Measurements from ENCODE around the gene MUL1. TPM values are rescaled to one million over a fixed set of nuclear protein-coding genes. Genes with fewer than 3 reads are reported as not detected.

MUL1 gene
- total and polyA plus RNA-seq, 2 donors (not counting 1 experiment from before 2014, with no cell fraction given) = 25.7 to 26.9 TPM

- Histone ChIP-seq H4K20me1 (ENCODE audit: control insufficient read depth, extremely low read depth, insufficient read depth, low read length) (no peaks in the 10 kb centered on the region), H3K4me3 (replicated peaks in 1 of 4; ENCODE audit: control extremely low read depth in 1 of 4, insufficient read depth in 1 of 4, low read depth in 3 of 4, low read length in 4 of 4) (no peak overlapping the region), H3K36me3 (ENCODE audit: control insufficient read depth, insufficient read depth, low read length) (no peaks in the 10 kb centered on the region), H2AFZ (ENCODE audit: low read length) (no peak overlapping the region), H3K27me3 (ENCODE audit: control insufficient read depth, insufficient read depth, low read length) (peaks cover 25% of the 10 kb centered on the region), H3K4me2 (ENCODE audit: extremely low read depth, insufficient read depth, low read length) (no peak overlapping the region), H3K27ac (ENCODE audit: insufficient read depth, low read length) (no peak overlapping the region), H3K9ac (ENCODE audit: insufficient read depth, low read length) (no peak overlapping the region), H3K79me2 (ENCODE audit: control insufficient read depth, insufficient read depth, low read length) (no peaks in the 10 kb centered on the region), H3K4me1 (ENCODE audit: control insufficient read depth, extremely low read depth, insufficient read depth, low read length) (no peaks in the 10 kb centered on the region), H3K9me3 (ENCODE audit: control insufficient read depth, insufficient read depth, low read depth, low read length) (no peaks in the 10 kb centered on the region)
- no peak for TF ChIP-seq EZH2 (IDR thresholded peaks at IDR 0.05; ENCODE audit: low read length, missing control alignments)
- no peak for TF ChIP-seq CTCF (conservative IDR thresholded peaks at IDR 0.05 in 1 of 2, IDR thresholded peaks at IDR 0.05 in 1 of 2; ENCODE audit: low read depth in 1 of 2, low read length in 2 of 2)
- DNase-seq (ENCODE audit: low read depth in 2 of 2) = no peak
These were observed 38.7 kb upstream of the MUL1 start for GRCh38 chr1:20546637-20547036.

- no peak overlapping the region for H3K27ac ChIP-seq (ENCODE audit: insufficient read depth, low read length)
- H3K36me3 ChIP-seq (ENCODE audit: control insufficient read depth, insufficient read depth, low read length) = no peaks in the 10 kb centered on the region
- no peak overlapping the region for H3K4me2 ChIP-seq (ENCODE audit: extremely low read depth, insufficient read depth, low read length)
- H4K20me1 ChIP-seq (ENCODE audit: control insufficient read depth, extremely low read depth, insufficient read depth, low read length) = no peaks in the 10 kb centered on the region
- no peak overlapping the region for H2AFZ ChIP-seq (ENCODE audit: low read length)
- no peaks in the 10 kb centered on the region for H3K9me3 ChIP-seq (ENCODE audit: control insufficient read depth, insufficient read depth, low read depth, low read length)
- no peaks in the 10 kb centered on the region for H3K4me1 ChIP-seq (ENCODE audit: control insufficient read depth, extremely low read depth, insufficient read depth, low read length)
- H3K9ac ChIP-seq (ENCODE audit: insufficient read depth, low read length) = no peak overlapping the region
- H3K79me2 ChIP-seq (ENCODE audit: control insufficient read depth, insufficient read depth, low read length) = no peaks in the 10 kb centered on the region
- TF ChIP-seq EZH2 (IDR thresholded peaks at IDR 0.05; ENCODE audit: low read length, missing control alignments) (no peak), CTCF (conservative IDR thresholded peaks at IDR 0.05 in 1 of 2, IDR thresholded peaks at IDR 0.05 in 1 of 2; ENCODE audit: low read depth in 1 of 2, low read length in 2 of 2) (no peak)
- peaks cover 14% of the 10 kb centered on the region for H3K27me3 ChIP-seq (ENCODE audit: control insufficient read depth, insufficient read depth, low read length)
- peak; percentile 27 to 50 for DNase-seq (ENCODE audit: low read depth in 2 of 2)
- no peak overlapping the region for H3K4me3 ChIP-seq (replicated peaks in 1 of 4; ENCODE audit: control extremely low read depth in 1 of 4, insufficient read depth in 1 of 4, low read depth in 3 of 4, low read length in 4 of 4)
These were observed 32.3 kb upstream of the MUL1 start for GRCh38 chr1:20540281-20540680.

DNA sequence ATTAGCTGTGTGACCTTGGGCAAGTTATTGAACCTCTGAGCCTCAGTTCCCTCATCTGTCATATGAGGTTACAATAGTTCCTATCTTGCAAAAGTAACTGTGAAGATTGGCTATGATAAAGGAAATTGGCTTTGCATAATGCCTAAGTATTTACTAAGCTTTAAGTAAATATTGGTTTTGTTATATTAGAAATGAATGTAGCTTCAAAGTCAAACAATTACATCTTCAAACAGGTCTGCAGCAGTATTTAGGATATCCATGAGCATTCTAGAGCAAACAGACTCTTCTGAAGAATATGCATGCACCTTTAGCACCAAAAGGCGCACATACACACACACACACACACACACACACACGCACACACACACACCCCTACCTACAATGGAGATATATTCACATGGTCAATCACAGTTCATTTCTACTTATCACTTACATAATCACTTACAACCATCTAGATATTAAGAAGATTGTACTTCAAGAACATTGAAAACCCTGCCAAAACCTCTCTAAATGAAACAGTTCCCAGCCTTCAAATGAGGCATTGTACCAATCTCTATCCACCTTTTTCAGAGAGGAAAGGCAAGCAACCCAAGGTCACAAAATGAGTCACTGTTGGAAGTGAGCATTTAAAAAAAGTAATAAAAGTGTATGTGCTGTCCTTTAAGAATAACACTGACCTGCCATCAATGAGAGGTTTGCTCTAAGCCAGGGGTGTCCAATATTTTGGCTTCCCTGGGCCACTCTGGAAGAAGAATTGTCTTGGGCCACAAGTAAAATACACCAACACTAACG, 31.0 kb upstream of the MUL1 start:
- H3K27me3 ChIP-seq (ENCODE audit: control insufficient read depth, insufficient read depth, low read length) = peaks cover 26% of the 10 kb centered on the region

More for the DNA sequence above, 31.0 kb upstream of the MUL1 start:
- no peaks in the 10 kb centered on the region for H3K4me1 ChIP-seq (ENCODE audit: control insufficient read depth, extremely low read depth, insufficient read depth, low read length)
- H3K36me3 ChIP-seq (ENCODE audit: control insufficient read depth, insufficient read depth, low read length) = no peaks in the 10 kb centered on the region
- H3K79me2 ChIP-seq (ENCODE audit: control insufficient read depth, insufficient read depth, low read length) = no peaks in the 10 kb centered on the region
- no peak for DNase-seq (ENCODE audit: low read depth in 2 of 2)
- H2AFZ ChIP-seq (ENCODE audit: low read length) = no peak overlapping the region
- H3K4me3 ChIP-seq (replicated peaks in 1 of 4; ENCODE audit: control extremely low read depth in 1 of 4, insufficient read depth in 1 of 4, low read depth in 3 of 4, low read length in 4 of 4) = no peak overlapping the region
- H4K20me1 ChIP-seq (ENCODE audit: control insufficient read depth, extremely low read depth, insufficient read depth, low read length) = no peaks in the 10 kb centered on the region
- TF ChIP-seq CTCF (conservative IDR thresholded peaks at IDR 0.05 in 1 of 2, IDR thresholded peaks at IDR 0.05 in 1 of 2; ENCODE audit: low read depth in 1 of 2, low read length in 2 of 2) (no peak), EZH2 (IDR thresholded peaks at IDR 0.05; ENCODE audit: low read length, missing control alignments) (no peak)
- H3K9me3 ChIP-seq (ENCODE audit: control insufficient read depth, insufficient read depth, low read depth, low read length) = no peaks in the 10 kb centered on the region
- no peak overlapping the region for H3K9ac ChIP-seq (ENCODE audit: insufficient read depth, low read length)
- H3K27ac ChIP-seq (ENCODE audit: insufficient read depth, low read length) = no peak overlapping the region
- no peak overlapping the region for H3K4me2 ChIP-seq (ENCODE audit: extremely low read depth, insufficient read depth, low read length)

Data from fibroblast of lung (primary cell).